Pancreas (tissue), 10 donors: ENCODE measurements around the gene ARRB1. TPM values are rescaled to one million over a fixed set of nuclear protein-coding genes. Genes with fewer than 3 reads are reported as not detected.
"Not testable (repeated sequence)": the region's sequence is repeated elsewhere in the genome, so short reads cannot be mapped to it uniquely, and the experiment has no call there.

ENCODE experiments used
- ATAC-seq, 4 donors: fragments of 200-7000 bp; cut with Tn5 transposase; one replicate each; pipeline versions ENCODE4 v1.8.0 to v1.9.1; 2020; ENCODE audit warnings: mild to moderate bottlenecking in 4 of 4, moderate library complexity in 4 of 4
- DNase-seq, 6 donors: peaks; one replicate each; pipeline ENCODE4 v3.0.0-alpha.2; 2020
- FAIRE-seq: peaks from 2 replicates; lab custom pipeline; 2012; peaks lifted over from hg19 to GRCh38; lab: Jason Lieb, UNC
- H3K27ac ChIP-seq, 4 donors: fragments of 200-600 bp; sonication (generic); 1 replicate in 3 of 4; 2 replicates in 1 of 4; pipeline versions ENCODE4 v1.5.0 to v1.8.0; 2020
- H3K27me3 ChIP-seq, 4 donors: fragments of 200-600 bp; one replicate each; pipeline ENCODE4 v1.8.0; 2021
- H3K36me3 ChIP-seq, 3 donors: fragments of 200-600 bp; sonication (generic) in 1 of 3; one replicate each; pipeline versions ENCODE4 v1.5.0 to v1.8.0; 2020 to 2021
- H3K4me1 ChIP-seq, 3 donors: fragments of 200-600 bp; one replicate each; pipeline ENCODE4 v1.8.0; 2021
- H3K4me3 ChIP-seq, 4 donors: fragments of 200-600 bp; sonication (generic) in 2 of 4; one replicate each; pipeline versions ENCODE4 v1.5.0 to v1.8.0; 2020 to 2021
- H3K9me3 ChIP-seq, 4 donors: fragments of 200-600 bp; one replicate each; pipeline ENCODE4 v1.8.0; 2021
- WGBS, 2 donors: extraction: QIAGEN DNeasy Blood & Tissue Kit; methylation state at CpG; one replicate each; pipeline ENCODE4 v1.1.7; 2013; 5-methylcytosine and 5-hydroxymethylcytosine counted together
- intact Hi-C, 3 donors: fragments of 100-400 bp; cut with DNase I; formaldehyde crosslinking; loops; one replicate each; pipeline versions ENCODE4 v1.11.1 to v1.14.2; 2022
- polyA plus RNA-seq, 2 donors: library from polyadenylated mRNA; stranded (reverse); fragments of 200-250 nt; gene quantifications; one replicate each; pipeline ENCODE4 v1.2.3, GENCODE V29; 2013
- total RNA-seq, 6 donors: library from RNA; stranded (reverse); fragmentation: NEBNext Ultra II Directional in 4 of 6; extraction: Animal tissue kit (Norgen Biotek cat#: 25700) in 4 of 6; gene quantifications; one replicate each; pipeline versions ENCODE4 v1.2.1 to v1.2.4, GENCODE V29; 2021 to 2023
- TF ChIP-seq, protein P1 (sequence below), 4 donors: fragments of 200-600 bp; sonication (generic) in 3 of 4; IDR thresholded peaks; one replicate each; pipeline versions ENCODE4 v1.5.0 to v1.8.0; 2021; ENCODE audit warnings: antibody characterized with exemption in 4 of 4
- donor health status: healthy with polysubstance abuse.
- donor health status: DM: no; HTN: no; CAD: no; lungs with moderate emphysema.
- donor health status: DM: no; HTN: no; CAD: no.
- donor health status: control.
- donor health status: control.
- donor health status: Bipolar disorder and iron deficiency.
- donor health status: DM: yes; HTN: yes; CAD: no.
- donor health status: DM: no; HTN: no; CAD: no.
- donor health status: DM: no; HTN: no; CAD: no.
- donor health status: DM: yes; HTN: yes; CAD: no.

ARRB1 gene
- total and polyA plus RNA-seq, 8 donors = 7.8 to 68.1 (median 33.0) TPM

- intact Hi-C loops = no loop called here
- FAIRE-seq = no peak
Measured at GRCh38 chr11:75334976-75335375, 16.5 kb downstream of the ARRB1 start.

GRCh38 chr11:75334402-75334891 is 17.0 kb downstream of the ARRB1 start:
- no peak overlapping the region for H3K4me3 ChIP-seq
- no peaks in the 10 kb centered on the region for H3K36me3 ChIP-seq
- peaks cover 27 to 57% (median 45%) of the 10 kb centered on the region in 3 donors for H3K4me1 ChIP-seq
- TF ChIP-seq, protein P1, sequence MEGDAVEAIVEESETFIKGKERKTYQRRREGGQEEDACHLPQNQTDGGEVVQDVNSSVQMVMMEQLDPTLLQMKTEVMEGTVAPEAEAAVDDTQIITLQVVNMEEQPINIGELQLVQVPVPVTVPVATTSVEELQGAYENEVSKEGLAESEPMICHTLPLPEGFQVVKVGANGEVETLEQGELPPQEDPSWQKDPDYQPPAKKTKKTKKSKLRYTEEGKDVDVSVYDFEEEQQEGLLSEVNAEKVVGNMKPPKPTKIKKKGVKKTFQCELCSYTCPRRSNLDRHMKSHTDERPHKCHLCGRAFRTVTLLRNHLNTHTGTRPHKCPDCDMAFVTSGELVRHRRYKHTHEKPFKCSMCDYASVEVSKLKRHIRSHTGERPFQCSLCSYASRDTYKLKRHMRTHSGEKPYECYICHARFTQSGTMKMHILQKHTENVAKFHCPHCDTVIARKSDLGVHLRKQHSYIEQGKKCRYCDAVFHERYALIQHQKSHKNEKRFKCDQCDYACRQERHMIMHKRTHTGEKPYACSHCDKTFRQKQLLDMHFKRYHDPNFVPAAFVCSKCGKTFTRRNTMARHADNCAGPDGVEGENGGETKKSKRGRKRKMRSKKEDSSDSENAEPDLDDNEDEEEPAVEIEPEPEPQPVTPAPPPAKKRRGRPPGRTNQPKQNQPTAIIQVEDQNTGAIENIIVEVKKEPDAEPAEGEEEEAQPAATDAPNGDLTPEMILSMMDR (IDR thresholded peaks at IDR 0.05) = no peak
- no peaks in the 10 kb centered on the region for H3K9me3 ChIP-seq
- peak overlapping the region in 1 of 4 donors; percentile 17 for H3K27ac ChIP-seq
- ATAC-seq = no peak
- H3K27me3 ChIP-seq = no peaks in the 10 kb centered on the region
- WGBS, 2 donors = 86 to 88% methylated on average over 2 of the region's 2 CpGs
- no peak for DNase-seq
- FAIRE-seq = no peak
- intact Hi-C loops = no loop called here

More at GRCh38 chr11:75334976-75335375, 16.5 kb downstream of the ARRB1 start:
- no peaks in the 10 kb centered on the region for H3K9me3 ChIP-seq
- peaks cover 32 to 58% (median 45%) of the 10 kb centered on the region in 3 donors for H3K4me1 ChIP-seq
- no peak for ATAC-seq
- H3K27me3 ChIP-seq = no peaks in the 10 kb centered on the region
- DNase-seq = no peak
- H3K36me3 ChIP-seq = no peaks in the 10 kb centered on the region
- TF ChIP-seq, protein P1 (IDR thresholded peaks at IDR 0.05) = no peak
- 90 to 94% methylated on average over 11 of the region's 11 CpGs for WGBS, 2 donors
- peak overlapping the region in 1 of 4 donors; percentile 17 for H3K27ac ChIP-seq
- H3K4me3 ChIP-seq = no peak overlapping the region

DNA sequence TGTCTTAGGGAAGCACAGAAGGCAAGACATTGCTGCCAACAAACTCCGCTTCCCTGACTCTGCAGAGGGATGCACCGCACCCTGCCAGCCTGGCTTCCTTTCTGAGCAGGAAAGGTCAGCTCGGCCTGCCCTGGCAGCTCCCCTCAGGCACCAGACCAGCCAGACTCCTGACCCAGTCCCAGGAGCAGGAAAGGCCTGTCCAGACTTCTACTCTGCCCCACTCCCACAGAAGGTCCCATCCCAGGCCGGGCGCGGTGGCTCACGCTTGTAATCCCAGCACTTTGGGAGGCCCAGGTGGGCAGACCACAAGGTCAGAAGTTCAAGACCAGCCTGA is 17.7 kb downstream of the ARRB1 start:
- ATAC-seq (no peak), DNase-seq (no peak), FAIRE-seq (no peak)
- H3K27ac ChIP-seq = no peak overlapping the region
- WGBS, 2 donors = 91 to 92% methylated on average over 7 of the region's 7 CpGs
- intact Hi-C loops = no loop called here
- H3K27me3 ChIP-seq = no peaks in the 10 kb centered on the region
- H3K4me1 ChIP-seq = peaks cover 20 to 52% (median 42%) of the 10 kb centered on the region in 3 donors
- TF ChIP-seq, protein P1 (IDR thresholded peaks at IDR 0.05) = no peak
- H3K9me3 ChIP-seq = no peaks in the 10 kb centered on the region
- no peak overlapping the region for H3K4me3 ChIP-seq
- H3K36me3 ChIP-seq = no peaks in the 10 kb centered on the region

DNA sequence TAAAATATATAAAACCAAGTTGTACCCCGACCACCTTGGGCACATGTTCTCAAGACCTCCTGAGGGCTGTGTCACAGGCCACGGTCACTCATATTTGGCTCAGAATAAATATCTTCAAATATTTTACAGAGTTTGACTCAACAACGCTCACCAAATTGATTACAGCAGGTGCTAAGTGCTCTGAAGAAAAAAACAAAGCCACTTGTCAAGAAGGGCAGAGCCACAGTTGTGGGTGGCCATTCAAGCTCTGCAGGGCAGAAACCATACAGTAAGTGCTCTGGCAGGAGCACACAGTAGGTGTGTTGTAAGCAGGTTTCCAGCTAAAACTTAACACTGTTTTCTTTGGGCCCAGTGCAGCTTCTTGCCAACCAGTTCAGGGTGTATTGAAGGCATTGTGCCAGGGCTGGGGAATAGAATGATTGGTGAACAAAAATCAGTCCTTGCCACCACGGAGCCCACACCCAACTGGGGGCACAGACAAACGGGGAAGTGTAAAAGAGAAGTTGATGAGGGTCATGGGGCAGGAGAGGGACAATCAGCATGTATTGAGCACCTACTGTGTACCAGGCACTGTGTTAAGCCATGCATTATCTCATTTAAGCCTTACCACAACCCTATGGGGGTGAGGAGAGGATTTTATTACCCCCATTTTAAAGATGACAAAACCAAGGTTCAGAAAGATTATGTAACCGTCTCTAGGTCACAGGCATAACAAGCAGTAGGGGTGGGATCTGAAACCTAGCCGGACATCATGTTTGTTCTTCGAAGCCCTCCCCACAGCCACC is 18.2 kb downstream of the ARRB1 start:
- TF ChIP-seq, protein P1 (IDR thresholded peaks at IDR 0.05) = no peak
- H3K4me3 ChIP-seq = no peak overlapping the region
- H3K27me3 ChIP-seq = no peaks in the 10 kb centered on the region
- intact Hi-C loops = no loop called here
- ATAC-seq (no peak), FAIRE-seq (no peak), DNase-seq (no peak)
- H3K27ac ChIP-seq = no peak overlapping the region
- no peaks in the 10 kb centered on the region for H3K9me3 ChIP-seq
- H3K4me1 ChIP-seq = peaks cover 17 to 52% (median 37%) of the 10 kb centered on the region in 3 donors
- 58 to 61% methylated on average over 8 of the region's 8 CpGs for WGBS, 2 donors
- no peaks in the 10 kb centered on the region for H3K36me3 ChIP-seq

DNA sequence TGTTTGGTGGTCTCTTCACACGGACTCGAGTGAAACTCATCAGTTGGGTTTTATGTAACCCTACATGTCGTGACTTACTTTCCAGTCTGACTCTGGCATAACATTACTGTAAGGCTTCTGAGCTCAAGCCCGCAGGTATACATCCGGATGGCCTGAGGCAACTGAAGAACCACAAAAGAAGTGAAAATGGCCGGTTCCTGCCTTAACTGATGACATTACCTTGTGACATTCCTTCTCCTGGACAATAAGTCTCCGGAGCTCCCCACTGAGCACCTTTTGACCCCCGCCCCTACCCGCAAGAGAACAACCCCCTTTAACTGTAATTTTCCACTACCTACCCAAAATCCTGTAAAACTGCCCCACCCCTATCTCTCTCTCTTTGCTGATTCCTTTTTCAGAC is 19.7 kb downstream of the ARRB1 start:
- DNase-seq, H3K27ac ChIP-seq, intact Hi-C loops, ATAC-seq, FAIRE-seq, H3K4me3 ChIP-seq, H3K27me3 ChIP-seq, H3K9me3 ChIP-seq, H3K36me3 ChIP-seq: not testable (repeated sequence)
- peaks cover 9 to 38% (median 30%) of the 10 kb centered on the region in 3 donors for H3K4me1 ChIP-seq
- 97% methylated on average over 9 of the region's 9 CpGs for WGBS, 2 donors

DNA sequence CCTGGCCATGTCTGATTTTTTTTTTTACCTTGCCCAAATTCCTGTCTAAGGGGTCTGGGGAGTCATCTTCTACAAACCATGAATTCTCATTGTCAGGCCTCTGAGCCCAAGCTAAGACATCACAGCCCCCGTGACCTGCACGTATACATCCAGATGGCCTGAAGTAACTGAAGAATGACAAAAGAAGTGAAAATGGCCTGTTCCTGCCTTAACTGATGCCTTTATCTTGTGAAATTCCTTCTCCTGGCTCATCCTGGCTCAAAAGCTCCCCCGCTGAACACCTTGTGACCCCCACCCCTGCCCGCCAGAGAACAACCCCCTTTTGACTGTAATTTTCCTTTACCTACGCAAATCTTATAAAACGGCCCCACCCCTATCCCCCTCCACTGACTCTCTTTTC is 20.2 kb downstream of the ARRB1 start:
- H3K27me3 ChIP-seq, H3K27ac ChIP-seq, DNase-seq, H3K9me3 ChIP-seq, intact Hi-C loops, FAIRE-seq, H3K36me3 ChIP-seq, ATAC-seq, H3K4me3 ChIP-seq: not testable (repeated sequence)
- 90 to 93% methylated on average over 6 of the region's 6 CpGs for WGBS, 2 donors
- peaks cover 12 to 41% (median 30%) of the 10 kb centered on the region in 3 donors for H3K4me1 ChIP-seq

DNA sequence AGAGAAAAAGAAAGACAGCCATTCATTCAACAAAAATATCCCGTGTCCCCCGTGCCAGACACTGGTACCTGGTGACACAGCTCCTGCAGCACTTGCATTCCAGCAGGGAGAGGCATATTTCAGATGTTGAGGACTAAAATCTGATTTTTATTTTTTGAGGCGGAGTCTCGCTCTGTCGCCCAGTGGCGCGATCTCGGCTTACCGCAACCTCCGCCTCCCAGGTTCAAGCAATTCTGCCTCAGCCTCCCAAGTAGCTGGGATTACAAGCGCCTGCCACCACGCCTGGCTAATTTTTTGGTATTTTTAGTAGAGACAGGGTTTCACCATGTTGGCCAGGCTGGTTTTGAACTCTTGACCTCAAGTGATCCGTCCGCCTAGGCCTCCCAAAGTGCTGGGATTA is 20.6 kb downstream of the ARRB1 start:
- H3K36me3 ChIP-seq, H3K27me3 ChIP-seq, DNase-seq, H3K4me3 ChIP-seq, H3K9me3 ChIP-seq, intact Hi-C loops, ATAC-seq, FAIRE-seq: not testable (repeated sequence)
- peak overlapping the region in 3 of 4 donors; percentile 8 to 28 (median 11) for H3K27ac ChIP-seq
- peaks cover 17 to 45% (median 30%) of the 10 kb centered on the region in 3 donors for H3K4me1 ChIP-seq
- 89% methylated on average over 14 of the region's 14 CpGs for WGBS, 2 donors
